DMS79 (cell line): ENCODE results near the gene GNA14.
"Not testable (repeated sequence)": the region's sequence is repeated elsewhere in the genome, so short reads cannot be mapped to it uniquely, and the experiment has no call there.

ENCODE experiments used
- DNase-seq: peaks from one replicate; lab custom pipeline; 2025; lab: John Stamatoyannopoulos, UW

GNA14 gene

DNA sequence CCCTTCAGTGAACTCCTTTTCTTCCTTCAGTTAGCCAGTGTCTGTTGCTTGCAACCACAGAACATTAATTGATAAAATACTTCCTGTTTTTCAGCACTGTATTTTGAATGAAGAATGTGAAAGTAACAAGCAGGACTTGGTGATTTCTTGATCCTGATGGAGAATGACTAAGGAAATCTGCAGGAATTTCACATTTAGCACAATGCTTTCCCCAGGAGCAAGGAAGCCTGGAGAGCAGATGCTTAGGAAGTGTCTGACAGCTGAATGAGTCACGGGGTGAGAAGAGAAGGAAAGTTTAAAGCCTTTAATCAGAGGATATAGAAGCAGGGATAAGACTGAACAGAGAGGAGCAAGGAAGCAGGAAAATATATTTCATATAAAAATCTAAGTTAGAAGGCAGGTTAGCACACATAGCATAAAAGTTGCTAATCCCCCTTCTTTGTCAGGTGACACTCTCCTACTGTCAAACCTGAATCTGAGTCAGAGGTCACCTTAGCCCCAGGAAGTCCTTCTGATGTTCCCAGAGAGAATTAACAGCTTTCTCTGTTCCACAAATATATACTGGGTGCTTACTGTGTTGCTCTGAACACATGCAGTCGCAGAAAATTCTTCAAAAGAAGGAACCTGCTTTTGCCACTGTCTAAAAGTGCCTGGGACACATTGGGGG is 59.7 kb downstream of the GNA14 start:
- no peak for DNase-seq

GRCh38 chr9:77587851-77588250 is 60.3 kb downstream of the GNA14 start:
- DNase-seq = no peak

GRCh38 chr9:77587042-77587441 is 61.1 kb downstream of the GNA14 start:
- DNase-seq = no peak

DNA sequence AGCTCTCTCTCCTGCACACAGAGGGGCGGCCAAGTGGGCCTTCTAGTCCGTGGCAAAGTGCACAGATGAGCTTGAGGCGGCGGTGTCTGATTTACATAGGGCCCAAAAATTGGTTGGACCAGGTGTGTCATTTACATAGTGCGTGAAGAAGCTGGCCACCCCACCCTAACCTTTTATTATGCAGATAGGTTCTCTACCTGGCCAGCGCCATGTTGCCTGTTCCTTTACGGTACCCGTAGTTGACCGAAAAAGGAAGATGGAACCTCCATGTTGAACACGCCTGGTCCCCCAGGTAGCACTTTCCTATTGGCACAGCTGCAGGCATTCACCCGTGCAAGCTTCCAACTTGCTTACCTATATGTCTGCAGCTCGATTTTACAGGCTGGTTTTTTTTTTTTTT is 61.5 kb downstream of the GNA14 start:
- DNase-seq = no peak

DNA sequence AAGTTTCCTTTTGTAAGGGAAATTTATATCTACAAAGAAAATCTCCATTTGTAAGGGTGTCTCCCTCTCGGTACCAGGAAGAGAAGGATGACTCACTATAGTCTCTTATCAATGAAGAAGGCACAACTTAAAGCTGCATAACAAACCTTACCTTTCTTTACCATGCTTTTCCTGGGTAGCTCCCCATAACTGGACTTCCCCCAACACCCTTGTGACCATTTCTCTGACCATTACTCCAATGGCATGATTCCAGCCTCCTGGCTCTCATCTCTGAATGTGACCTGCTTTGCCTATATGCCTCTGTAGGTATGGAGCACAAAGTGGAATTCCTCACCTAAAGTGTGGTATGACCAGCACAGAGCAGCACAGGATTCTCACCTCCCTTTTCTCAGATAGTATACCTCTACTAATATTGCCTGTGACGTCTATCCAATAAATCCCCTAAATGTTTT is 62.8 kb downstream of the GNA14 start:
- no peak for DNase-seq

DNA sequence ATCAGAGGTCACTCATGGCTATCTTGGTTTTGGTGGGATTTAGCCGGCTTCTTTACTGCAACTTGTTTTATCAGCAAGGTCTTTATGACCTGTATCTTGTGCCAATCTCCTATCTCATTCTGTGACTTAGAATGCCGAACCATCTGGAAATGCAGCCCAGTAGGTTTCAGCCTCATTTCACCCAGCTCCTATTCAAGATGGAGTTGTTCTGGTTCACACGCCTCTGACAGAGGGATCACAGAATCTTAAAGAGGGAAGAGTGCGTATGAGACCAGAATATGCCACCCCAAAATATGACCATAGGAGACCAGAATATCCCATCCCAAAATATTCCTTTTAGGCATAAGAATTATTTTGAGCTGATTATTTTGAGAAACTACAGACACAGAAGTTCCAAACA is 63.2 kb downstream of the GNA14 start:
- DNase-seq = not testable (repeated sequence)

DNA sequence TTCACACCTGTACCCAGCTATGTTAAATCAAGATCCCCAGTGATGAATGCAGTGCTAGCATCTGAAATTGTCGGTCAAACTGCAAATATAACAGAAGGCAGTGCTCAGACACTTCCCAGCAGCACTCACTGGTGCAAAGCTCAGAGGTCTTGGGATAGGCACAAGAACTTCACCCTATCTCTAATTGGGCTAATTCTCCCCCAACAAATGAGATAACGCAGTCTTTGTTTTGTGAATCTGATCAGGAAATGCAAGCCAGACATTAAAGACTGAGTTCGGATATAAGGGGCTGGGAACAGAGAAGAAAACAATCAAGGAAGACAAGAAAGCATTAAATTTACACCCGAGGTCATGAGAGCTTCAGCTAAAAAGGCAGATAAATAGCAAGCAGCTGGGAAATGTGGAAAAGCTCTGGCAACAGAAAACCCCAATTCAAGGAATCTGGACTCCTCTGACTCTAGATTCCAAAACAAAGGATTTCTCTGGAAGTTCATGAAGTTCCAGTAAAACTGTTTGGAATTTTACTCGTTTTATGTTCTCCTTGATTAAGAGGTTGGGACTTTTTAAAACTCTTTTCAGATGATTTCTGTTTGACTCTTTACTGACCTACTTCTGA is 65.1 kb downstream of the GNA14 start:
- no peak for DNase-seq

- no peak for DNase-seq
These were observed 65.6 kb downstream of the GNA14 start for GRCh38 chr9:77582525-77582924.

- no peak for DNase-seq
These were observed 72.3 kb downstream of the GNA14 start for GRCh38 chr9:77575785-77576184.

- no peak for DNase-seq
These were observed 78.8 kb downstream of the GNA14 start for GRCh38 chr9:77569335-77569734.

GRCh38 chr9:77563174-77563573 is 84.9 kb downstream of the GNA14 start:
- no peak for DNase-seq

GRCh38 chr9:77562019-77562748 is 85.9 kb downstream of the GNA14 start:
- no peak for DNase-seq

DNA sequence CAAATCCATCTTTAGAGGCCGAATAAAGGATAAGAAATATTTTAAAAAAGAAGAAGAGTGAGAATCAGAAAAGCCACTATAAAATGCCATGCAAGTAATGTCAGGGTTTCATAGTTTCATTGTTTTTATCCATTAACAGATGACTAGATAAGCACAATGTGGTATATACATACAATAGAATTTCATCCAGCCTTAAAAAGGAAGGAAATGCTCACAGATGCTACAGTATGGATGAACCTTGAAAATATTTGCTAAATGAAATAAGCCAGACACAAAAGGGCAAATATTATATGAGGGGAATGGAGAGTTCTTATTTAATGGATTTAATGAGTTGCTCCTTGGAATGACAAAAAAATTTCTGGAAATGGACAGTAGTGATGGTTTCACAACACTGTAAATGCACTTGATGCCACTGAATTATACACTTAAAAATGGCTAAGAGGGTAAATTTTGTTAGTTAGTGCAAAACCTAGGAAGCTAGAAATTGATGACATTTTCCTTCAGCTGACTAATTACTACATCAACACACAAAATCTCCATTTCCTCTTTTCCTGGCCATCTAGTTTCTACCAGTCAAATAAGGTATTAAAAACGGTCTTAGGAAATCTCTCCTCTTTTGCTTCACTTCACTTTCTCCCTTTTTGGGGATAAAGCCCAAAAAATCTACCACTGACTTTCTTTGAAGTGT is 86.6 kb downstream of the GNA14 start:
- no peak for DNase-seq

GRCh38 chr9:77556396-77556795 is 91.7 kb downstream of the GNA14 start:
- DNase-seq = no peak

- no peak for DNase-seq
These were observed 93.5 kb downstream of the GNA14 start for GRCh38 chr9:77554586-77555105.

GRCh38 chr9:77547106-77547730 is 100.9 kb downstream of the GNA14 start:
- DNase-seq = no peak

GRCh38 chr9:77546376-77546950 is 101.7 kb downstream of the GNA14 start:
- DNase-seq = no peak

DNA sequence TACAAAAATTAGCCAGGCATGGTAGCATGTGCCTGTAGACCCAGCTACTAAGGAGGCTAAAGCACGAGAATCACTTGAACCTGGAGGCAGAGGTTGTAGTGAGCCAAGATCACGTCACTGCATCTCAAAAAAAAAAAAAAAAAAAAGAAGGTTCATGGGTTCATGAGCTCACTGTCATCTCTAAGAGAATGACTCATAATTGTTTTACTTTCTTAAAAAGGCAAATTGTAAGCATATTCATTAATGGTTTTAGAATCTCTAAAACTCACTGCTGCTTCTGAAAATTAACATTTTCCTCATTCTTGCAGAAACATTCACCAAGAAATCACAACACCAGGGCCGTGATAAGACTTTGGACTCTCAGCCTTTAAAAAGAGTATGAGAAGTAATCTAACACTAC is 103.6 kb downstream of the GNA14 start:
- no peak for DNase-seq

- no peak for DNase-seq
These were observed 104.8 kb downstream of the GNA14 start for GRCh38 chr9:77543131-77543822.

DNA sequence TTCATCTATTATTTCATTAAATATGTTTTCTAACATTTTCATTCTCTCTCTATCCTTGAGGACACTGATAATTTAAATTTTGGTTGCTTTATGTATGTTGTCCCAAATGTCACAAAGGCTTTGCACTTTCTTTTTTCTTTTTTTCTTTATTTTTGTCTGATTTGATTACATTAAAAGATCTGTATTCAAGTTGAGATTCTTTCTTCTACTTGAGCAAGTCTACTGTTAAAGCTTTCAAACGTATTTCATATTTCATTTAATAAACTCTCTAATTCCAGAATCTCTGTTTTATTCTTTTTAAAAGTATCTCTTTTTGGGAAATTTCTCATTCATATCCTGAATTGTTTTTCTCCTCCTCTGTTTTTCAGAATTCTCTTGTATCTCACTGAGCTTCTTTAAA is 106.5 kb downstream of the GNA14 start:
- DNase-seq = no peak

- DNase-seq = no peak
These were observed 107.1 kb downstream of the GNA14 start for GRCh38 chr9:77541055-77541454.
